Measurements from ENCODE around the gene PHF8. TPM values are rescaled to one million over a fixed set of nuclear protein-coding genes. Genes with fewer than 3 reads are reported as not detected.

PHF8 gene
- total and polyA plus RNA-seq, 8 donors, result 3.4 to 65.2 (median 13.7) TPM

- H3K4me1 ChIP-seq, result no peaks in the 10 kb centered on the region
- H3K27ac ChIP-seq, result no peak overlapping the region
- no peak for DNase-seq
- H3K36me3 ChIP-seq, result peaks cover 3 to 69% (median 59%) of the 10 kb centered on the region in 4 donors
- peaks cover 0 to 4% (median 0%) of the 10 kb centered on the region in 3 donors for H3K27me3 ChIP-seq
- 77 to 93% (median 86%) methylated on average over 2 to 3 of the region's 3 CpGs for whole genome bisulfite sequencing, 5 donors
- H3K9me3 ChIP-seq, result no peaks in the 10 kb centered on the region
- TF ChIP-seq EP300 (IDR thresholded peaks at IDR 0.05) (no peak), POLR2AphosphoS5 (IDR thresholded peaks at IDR 0.05) (no peak), POLR2A (IDR thresholded peaks at IDR 0.05) (no peak), CTCF (IDR thresholded peaks at IDR 0.05) (no peak)
- no peak overlapping the region for H3K4me3 ChIP-seq
- intact Hi-C loops (cut with DNase I; ENCODE audit: low total_unique reads), result no loop called here
Observed at GRCh38 chrX:53939127-53939526, 105.1 kb downstream of the PHF8 start.

GRCh38 chrX:53930515-53931380 is 113.5 kb downstream of the PHF8 start:
- Histone ChIP-seq H3K27ac (no peak overlapping the region), H3K27me3 (peaks cover 0 to 4% (median 0%) of the 10 kb centered on the region in 3 donors), H3K4me1 (no peaks in the 10 kb centered on the region), H3K4me3 (no peak overlapping the region), H3K36me3 (no peaks in the 10 kb centered on the region), H3K9me3 (no peaks in the 10 kb centered on the region)
- no peak for DNase-seq
- TF ChIP-seq POLR2AphosphoS5 (IDR thresholded peaks at IDR 0.05), result no peak
- no peak for TF ChIP-seq POLR2A (IDR thresholded peaks at IDR 0.05)
- TF ChIP-seq CTCF (IDR thresholded peaks at IDR 0.05), result no peak
- no peak for TF ChIP-seq EP300 (IDR thresholded peaks at IDR 0.05)
- 52 to 77% (median 60%) methylated on average over 5 of the region's 5 CpGs for WGBS, 5 donors
- intact Hi-C loops (cut with DNase I; ENCODE audit: low total_unique reads), result no loop called here

- no peak overlapping the region for H3K27ac ChIP-seq
- TF ChIP-seq POLR2A (IDR thresholded peaks at IDR 0.05) (no peak), EP300 (IDR thresholded peaks at IDR 0.05) (no peak), CTCF (IDR thresholded peaks at IDR 0.05) (no peak), POLR2AphosphoS5 (IDR thresholded peaks at IDR 0.05) (no peak)
- DNase-seq, result no peak
- no peaks in the 10 kb centered on the region for H3K27me3 ChIP-seq
- no peaks in the 10 kb centered on the region for H3K9me3 ChIP-seq
- no peak overlapping the region for H3K4me3 ChIP-seq
- H3K36me3 ChIP-seq, result no peaks in the 10 kb centered on the region
- intact Hi-C loops (cut with DNase I; ENCODE audit: low total_unique reads), result no loop called here
- 28 to 57% (median 43%) methylated on average over 5 of the region's 5 CpGs for WGBS, 5 donors
- no peaks in the 10 kb centered on the region for H3K4me1 ChIP-seq
Observed at GRCh38 chrX:53926030-53926429, 118.2 kb downstream of the PHF8 start.

GRCh38 chrX:53918702-53919101 is 125.6 kb downstream of the PHF8 start:
- no peak for TF ChIP-seq POLR2AphosphoS5 (IDR thresholded peaks at IDR 0.05)
- TF ChIP-seq POLR2A (IDR thresholded peaks at IDR 0.05), result no peak
- no peak for TF ChIP-seq CTCF (IDR thresholded peaks at IDR 0.05)
- intact Hi-C loops (cut with DNase I; ENCODE audit: low total_unique reads), result no loop called here
- no peak overlapping the region for H3K27ac ChIP-seq
- H3K4me1 ChIP-seq, result no peaks in the 10 kb centered on the region
- DNase-seq, result no peak
- H3K27me3 ChIP-seq, result no peaks in the 10 kb centered on the region
- no peaks in the 10 kb centered on the region for H3K9me3 ChIP-seq
- no peaks in the 10 kb centered on the region for H3K36me3 ChIP-seq
- H3K4me3 ChIP-seq, result no peak overlapping the region

Data from stomach (tissue), 9 donors.